Heart left ventricle (tissue), 13 donors: ENCODE results near the gene IL11RA.

ENCODE experiments used
- POLR2A ChIP-seq, 2 donors: fragments of 450-650 bp; IDR thresholded peaks; one replicate each; pipeline ENCODE4 v1.6.1; 2017; ENCODE audit warnings: antibody characterized with exemption in 2 of 2, mild to moderate bottlenecking in 2 of 2, moderate library complexity in 2 of 2
- TF ChIP-seq, protein P1 (sequence below), 12 donors: fragments of 200-600 bp; sonication (generic) in 4 of 12; IDR thresholded peaks; one replicate each; pipeline versions ENCODE4 v1.5.0 to v1.8.0; 2018 to 2022; ENCODE audit warnings: antibody characterized with exemption in 12 of 12, mild to moderate bottlenecking in 5 of 12
- donor health status: ischemic (EF 13 %, LVEDD 7.1; RV severe dilation, severe dysfunction).
- donor health status: DM: no; HTN: yes; CAD: no.
- donor health status: DM: no; HTN: no; CAD: no.
- donor health status: ischemic (EF 25% LVEDD 6.9; RV normal size, moderate dysfunction).
- donor health status: ischemic (EF 25% LVEDD 5.7; RV mildly dilated, moderate dysfunction).
- donor health status: ischemic (EF 35%, LVEDD 5.7; RV mildly dilated, moderate dysfunction).
- donor health status: nonischemic (EF 11% LVEDD 7.7; RV severe dilation, severe dysfunction).
- donor health status: DM: yes; HTN: yes; CAD: no.
- donor health status: PGD.
- donor health status: ischemic (EF 29% LVEDD 5.4; RV normal size, mild dysfunction).
- donor health status: nonischemic (EF 23%, LVEDD 6.1; RV moderate dilation, normal function).

DNA sequence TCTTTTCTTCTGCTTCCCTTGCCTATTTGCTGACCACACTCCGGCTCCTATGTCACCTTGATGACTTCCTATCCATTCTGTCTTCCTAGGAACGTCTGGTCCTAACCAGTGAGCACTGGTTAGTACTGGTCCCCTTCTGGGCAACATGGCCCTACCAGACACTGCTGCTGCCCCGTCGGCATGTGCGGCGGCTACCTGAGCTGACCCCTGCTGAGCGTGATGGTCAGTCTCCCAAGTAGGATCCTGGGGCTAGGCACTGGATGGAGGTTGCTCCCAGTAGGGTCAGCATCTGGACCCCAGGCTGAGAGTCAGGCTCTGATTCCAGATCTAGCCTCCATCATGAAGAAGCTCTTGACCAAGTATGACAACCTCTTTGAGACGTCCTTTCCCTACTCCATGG lies 3.3 kb upstream of the IL11RA start:
- TF ChIP-seq POLR2A (IDR thresholded peaks at IDR 0.05) = no peak
- TF ChIP-seq, protein P1, sequence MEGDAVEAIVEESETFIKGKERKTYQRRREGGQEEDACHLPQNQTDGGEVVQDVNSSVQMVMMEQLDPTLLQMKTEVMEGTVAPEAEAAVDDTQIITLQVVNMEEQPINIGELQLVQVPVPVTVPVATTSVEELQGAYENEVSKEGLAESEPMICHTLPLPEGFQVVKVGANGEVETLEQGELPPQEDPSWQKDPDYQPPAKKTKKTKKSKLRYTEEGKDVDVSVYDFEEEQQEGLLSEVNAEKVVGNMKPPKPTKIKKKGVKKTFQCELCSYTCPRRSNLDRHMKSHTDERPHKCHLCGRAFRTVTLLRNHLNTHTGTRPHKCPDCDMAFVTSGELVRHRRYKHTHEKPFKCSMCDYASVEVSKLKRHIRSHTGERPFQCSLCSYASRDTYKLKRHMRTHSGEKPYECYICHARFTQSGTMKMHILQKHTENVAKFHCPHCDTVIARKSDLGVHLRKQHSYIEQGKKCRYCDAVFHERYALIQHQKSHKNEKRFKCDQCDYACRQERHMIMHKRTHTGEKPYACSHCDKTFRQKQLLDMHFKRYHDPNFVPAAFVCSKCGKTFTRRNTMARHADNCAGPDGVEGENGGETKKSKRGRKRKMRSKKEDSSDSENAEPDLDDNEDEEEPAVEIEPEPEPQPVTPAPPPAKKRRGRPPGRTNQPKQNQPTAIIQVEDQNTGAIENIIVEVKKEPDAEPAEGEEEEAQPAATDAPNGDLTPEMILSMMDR (IDR thresholded peaks at IDR 0.05) = no peak
